GF-D8 (cell line): Measurements from ENCODE around the gene FLVCR1.

ENCODE experiments used
- DNase-seq: peaks from one replicate; lab custom pipeline; 2025; lab: John Stamatoyannopoulos, UW

The FLVCR1 gene

GRCh38 chr1:212945463-212946160 is 87.5 kb downstream of the FLVCR1 start:
- DNase-seq: no peak

GRCh38 chr1:212946872-212947271 is 88.8 kb downstream of the FLVCR1 start:
- DNase-seq: no peak
